Measurements from ENCODE around the gene SLC35E3.
"Not testable (repeated sequence)": the region's sequence is repeated elsewhere in the genome, so short reads cannot be mapped to it uniquely, and the experiment has no call there.

- TF ChIP-seq CTCF (IDR thresholded peaks at IDR 0.05); EZH2phosphoT487 (IDR thresholded peaks at IDR 0.05; ENCODE audit: borderline replicate concordance, low read depth); RCOR1 (IDR thresholded peaks at IDR 0.05; ENCODE audit: low read length); POLR2AphosphoS5 (IDR thresholded peaks at IDR 0.05; ENCODE audit: low read depth, low read length); REST (IDR thresholded peaks at IDR 0.05; ENCODE audit: low read depth, low read length); TAF1 (IDR thresholded peaks at IDR 0.05; ENCODE audit: borderline replicate concordance, low read depth, low read length); NRF1 (IDR thresholded peaks at IDR 0.05; ENCODE audit: low read depth, low read length); MXI1 (IDR thresholded peaks at IDR 0.05; ENCODE audit: low read depth, low read length): not testable (repeated sequence)
These were observed 64.0 kb downstream of the SLC35E3 start for GRCh38 chr12:68810027-68810389.
